ENCODE measurements around the gene PSMB5.

DNA sequence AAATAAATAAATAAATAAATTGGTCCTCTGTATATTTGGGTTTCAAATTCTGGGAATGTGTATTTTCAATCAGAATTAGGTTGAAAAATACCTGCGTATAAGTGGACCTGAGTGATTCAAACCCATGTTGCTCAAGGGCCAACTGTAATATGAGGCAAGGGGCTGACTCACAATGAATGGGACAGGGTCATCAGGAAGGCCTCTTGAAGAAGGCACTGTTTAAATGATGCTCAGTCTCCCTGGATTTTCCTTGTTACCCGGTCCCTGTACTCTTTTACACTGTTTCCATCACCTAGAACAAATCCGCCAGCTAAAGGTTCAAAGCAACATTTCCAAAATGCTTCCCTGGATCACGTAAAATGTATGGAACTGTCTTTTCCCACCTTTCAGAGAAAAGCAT lies 3.8 kb downstream of the PSMB5 start:
- TF ChIP-seq FOXM1 (IDR thresholded peaks at IDR 0.05; ENCODE audit: borderline replicate concordance) = no peak
- no peak for TF ChIP-seq TARDBP (IDR thresholded peaks at IDR 0.05)
- no peak for TF ChIP-seq FOXA1 (IDR thresholded peaks at IDR 0.05)
- no peak for TF ChIP-seq NFRKB (IDR thresholded peaks at IDR 0.05)
- no peak for TF ChIP-seq SP1 (IDR thresholded peaks at IDR 0.05)
- TF ChIP-seq ELF4 (IDR thresholded peaks at IDR 0.05) = no peak
- TF ChIP-seq ARNT (IDR thresholded peaks at IDR 0.05) = no peak
- TF ChIP-seq SUZ12 (IDR thresholded peaks at IDR 0.05) = no peak
